ENCODE data around the gene DNAJB8. TPM values are rescaled to one million over a fixed set of nuclear protein-coding genes. Genes with fewer than 3 reads are reported as not detected.

Gene DNAJB8
- total RNA-seq, 1 donor from 2014 or later = not detected

- peak; percentile 39 for DNase-seq
These were observed 34.3 kb downstream of the DNAJB8 start for GRCh38 chr3:128432301-128432970.

DNA sequence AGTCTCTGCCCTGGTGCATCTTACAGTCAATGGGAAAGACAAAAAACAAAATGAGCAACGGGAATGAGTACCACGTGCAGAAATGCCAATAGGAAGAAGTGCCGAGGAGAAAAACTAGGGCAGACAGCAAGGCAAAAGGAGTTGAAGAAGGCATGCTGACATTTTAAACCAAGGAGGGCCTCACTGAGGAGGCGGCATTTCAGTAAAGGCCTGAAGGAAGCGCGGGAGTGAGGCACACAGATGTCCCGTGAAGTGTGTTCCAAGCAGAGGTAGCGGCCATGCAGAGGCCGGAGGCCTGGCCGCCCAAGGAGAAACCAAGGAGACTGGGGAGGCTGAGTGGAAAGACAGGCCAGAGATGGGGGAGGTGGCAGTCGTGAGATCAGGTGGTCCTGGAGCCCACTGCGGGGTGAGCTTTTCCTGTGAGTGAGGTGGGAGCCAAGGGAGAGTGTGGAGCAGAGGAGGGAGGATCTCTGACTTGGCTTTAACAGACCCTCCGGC is 34.8 kb downstream of the DNAJB8 start:
- TF ChIP-seq, protein P1, sequence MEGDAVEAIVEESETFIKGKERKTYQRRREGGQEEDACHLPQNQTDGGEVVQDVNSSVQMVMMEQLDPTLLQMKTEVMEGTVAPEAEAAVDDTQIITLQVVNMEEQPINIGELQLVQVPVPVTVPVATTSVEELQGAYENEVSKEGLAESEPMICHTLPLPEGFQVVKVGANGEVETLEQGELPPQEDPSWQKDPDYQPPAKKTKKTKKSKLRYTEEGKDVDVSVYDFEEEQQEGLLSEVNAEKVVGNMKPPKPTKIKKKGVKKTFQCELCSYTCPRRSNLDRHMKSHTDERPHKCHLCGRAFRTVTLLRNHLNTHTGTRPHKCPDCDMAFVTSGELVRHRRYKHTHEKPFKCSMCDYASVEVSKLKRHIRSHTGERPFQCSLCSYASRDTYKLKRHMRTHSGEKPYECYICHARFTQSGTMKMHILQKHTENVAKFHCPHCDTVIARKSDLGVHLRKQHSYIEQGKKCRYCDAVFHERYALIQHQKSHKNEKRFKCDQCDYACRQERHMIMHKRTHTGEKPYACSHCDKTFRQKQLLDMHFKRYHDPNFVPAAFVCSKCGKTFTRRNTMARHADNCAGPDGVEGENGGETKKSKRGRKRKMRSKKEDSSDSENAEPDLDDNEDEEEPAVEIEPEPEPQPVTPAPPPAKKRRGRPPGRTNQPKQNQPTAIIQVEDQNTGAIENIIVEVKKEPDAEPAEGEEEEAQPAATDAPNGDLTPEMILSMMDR (IDR thresholded peaks at IDR 0.05; ENCODE audit: partially characterized antibody, unreplicated experiment) = no peak
- H3K9me3 Mint-ChIP-seq (ENCODE audit: unreplicated experiment) = peaks cover 15% of the 10 kb centered on the region
- no peak for DNase-seq
- peak overlapping the region; percentile 0 for H3K27ac Mint-ChIP-seq (ENCODE audit: unreplicated experiment)
- H3K36me3 Mint-ChIP-seq (ENCODE audit: unreplicated experiment) = no peaks in the 10 kb centered on the region
- H3K4me3 Mint-ChIP-seq (ENCODE audit: unreplicated experiment) = peak overlapping the region; percentile 81
- peaks cover 17% of the 10 kb centered on the region for H3K27me3 Mint-ChIP-seq (ENCODE audit: unreplicated experiment)
- peaks cover 18% of the 10 kb centered on the region for H3K4me1 Mint-ChIP-seq (ENCODE audit: low read depth, unreplicated experiment)

More at GRCh38 chr3:128432301-128432970, 34.3 kb downstream of the DNAJB8 start:
- peaks cover 15% of the 10 kb centered on the region for H3K4me1 Mint-ChIP-seq (ENCODE audit: low read depth, unreplicated experiment)
- H3K9me3 Mint-ChIP-seq (ENCODE audit: unreplicated experiment) = peaks cover 15% of the 10 kb centered on the region
- no peaks in the 10 kb centered on the region for H3K36me3 Mint-ChIP-seq (ENCODE audit: unreplicated experiment)
- H3K4me3 Mint-ChIP-seq (ENCODE audit: unreplicated experiment) = peak overlapping the region; percentile 81
- TF ChIP-seq, protein P1 (IDR thresholded peaks at IDR 0.05; ENCODE audit: partially characterized antibody, unreplicated experiment) = no peak
- H3K27me3 Mint-ChIP-seq (ENCODE audit: unreplicated experiment) = peaks cover 17% of the 10 kb centered on the region
- H3K27ac Mint-ChIP-seq (ENCODE audit: unreplicated experiment) = no peak overlapping the region

DNA sequence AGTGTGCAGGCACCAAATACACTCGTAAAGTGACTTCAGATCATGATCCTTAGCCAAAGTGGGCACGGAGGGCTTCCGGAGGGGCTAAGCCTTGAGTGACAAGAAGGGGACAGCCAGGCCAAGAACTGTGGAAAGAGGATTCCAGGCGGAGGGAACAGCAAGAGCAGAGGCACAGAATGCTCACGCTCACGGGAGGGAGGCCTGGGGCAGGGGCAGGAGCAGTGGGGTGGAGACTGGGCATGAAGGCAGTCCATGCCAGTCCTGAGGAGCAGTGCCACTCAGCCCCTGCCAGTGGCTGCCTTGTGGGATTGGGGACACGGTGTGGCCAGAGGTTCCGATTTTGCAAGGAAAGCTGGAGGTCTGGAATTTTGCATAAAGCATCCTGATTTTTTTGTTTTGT is 36.0 kb downstream of the DNAJB8 start:
- H3K4me1 Mint-ChIP-seq (ENCODE audit: low read depth, unreplicated experiment) = peaks cover 16% of the 10 kb centered on the region

DNA sequence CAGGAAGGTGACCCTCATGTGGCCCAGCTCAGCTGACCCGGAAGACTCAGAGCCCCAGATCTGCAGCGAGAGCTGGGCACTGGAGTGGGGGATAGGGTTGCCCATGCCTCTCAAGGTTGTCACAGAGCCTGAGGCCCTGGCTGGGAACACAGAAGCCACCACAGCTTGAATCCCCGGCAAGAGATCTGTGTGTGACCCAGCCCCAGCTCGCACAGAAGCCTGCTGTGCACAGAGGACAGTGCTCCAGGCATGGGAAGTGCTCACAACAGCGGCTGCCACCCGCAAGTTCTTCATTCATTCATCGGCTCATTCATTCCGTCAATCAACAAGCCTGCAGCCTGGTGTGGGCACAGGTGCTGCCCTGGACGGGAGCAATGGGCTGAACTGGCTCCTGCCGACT is 36.4 kb downstream of the DNAJB8 start:
- Mint-ChIP-seq H3K27me3 (ENCODE audit: unreplicated experiment) (peaks cover 9% of the 10 kb centered on the region), H3K36me3 (ENCODE audit: unreplicated experiment) (no peaks in the 10 kb centered on the region), H3K4me1 (ENCODE audit: low read depth, unreplicated experiment) (peaks cover 16% of the 10 kb centered on the region), H3K9me3 (ENCODE audit: unreplicated experiment) (peaks cover 13% of the 10 kb centered on the region), H3K4me3 (ENCODE audit: unreplicated experiment) (no peak overlapping the region), H3K27ac (ENCODE audit: unreplicated experiment) (no peak overlapping the region)
- TF ChIP-seq, protein P1 (IDR thresholded peaks at IDR 0.05; ENCODE audit: partially characterized antibody, unreplicated experiment) = no peak
- DNase-seq = peak; percentile 21

More for the DNA sequence above, 36.0 kb downstream of the DNAJB8 start:
- DNase-seq = peak; percentile 18
- Mint-ChIP-seq H3K4me3 (ENCODE audit: unreplicated experiment) (no peak overlapping the region), H3K36me3 (ENCODE audit: unreplicated experiment) (no peaks in the 10 kb centered on the region), H3K27me3 (ENCODE audit: unreplicated experiment) (peaks cover 9% of the 10 kb centered on the region), H3K9me3 (ENCODE audit: unreplicated experiment) (peaks cover 13% of the 10 kb centered on the region), H3K27ac (ENCODE audit: unreplicated experiment) (no peak overlapping the region)
- TF ChIP-seq, protein P1 (IDR thresholded peaks at IDR 0.05; ENCODE audit: partially characterized antibody, unreplicated experiment) = no peak

GRCh38 chr3:128429751-128430150 is 36.9 kb downstream of the DNAJB8 start:
- peaks cover 16% of the 10 kb centered on the region for H3K4me1 Mint-ChIP-seq (ENCODE audit: low read depth, unreplicated experiment)
- peaks cover 11% of the 10 kb centered on the region for H3K27me3 Mint-ChIP-seq (ENCODE audit: unreplicated experiment)
- TF ChIP-seq, protein P1 (IDR thresholded peaks at IDR 0.05; ENCODE audit: partially characterized antibody, unreplicated experiment) = no peak
- H3K36me3 Mint-ChIP-seq (ENCODE audit: unreplicated experiment) = no peaks in the 10 kb centered on the region
- no peak overlapping the region for H3K27ac Mint-ChIP-seq (ENCODE audit: unreplicated experiment)
- no peak overlapping the region for H3K4me3 Mint-ChIP-seq (ENCODE audit: unreplicated experiment)
- peak; percentile 10 for DNase-seq
- peaks cover 15% of the 10 kb centered on the region for H3K9me3 Mint-ChIP-seq (ENCODE audit: unreplicated experiment)
